UCSD-AML1 (cell line): ENCODE measurements around the gene COMMD2.

ENCODE experiments used
- DNase-seq: peaks from one replicate; lab custom pipeline; 2025; ENCODE audit not compliant: unreplicated experiment; lab: John Stamatoyannopoulos, UW

The COMMD2 gene

DNA sequence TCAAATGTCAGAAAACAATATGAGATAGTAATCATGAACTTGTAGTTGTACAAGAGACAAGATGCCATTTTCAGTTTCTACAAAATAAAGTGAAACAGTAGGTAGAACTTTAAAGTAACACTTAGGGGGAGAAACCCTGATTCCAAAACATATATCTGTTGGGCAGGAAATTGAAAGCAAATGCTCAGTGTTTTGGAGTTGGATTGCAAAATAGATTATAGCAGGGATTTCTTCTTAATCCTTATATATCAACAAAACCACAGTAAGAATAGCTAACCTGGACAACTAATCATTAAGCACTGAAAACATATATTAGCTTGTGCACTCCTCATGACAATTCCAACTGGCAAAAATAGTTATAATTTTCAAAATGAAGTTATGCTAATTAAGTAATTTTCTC is 46.9 kb downstream of the COMMD2 start:
- no peak for DNase-seq

- no peak for DNase-seq
Observed at GRCh38 chr3:149703466-149703865, 48.8 kb downstream of the COMMD2 start.

DNA sequence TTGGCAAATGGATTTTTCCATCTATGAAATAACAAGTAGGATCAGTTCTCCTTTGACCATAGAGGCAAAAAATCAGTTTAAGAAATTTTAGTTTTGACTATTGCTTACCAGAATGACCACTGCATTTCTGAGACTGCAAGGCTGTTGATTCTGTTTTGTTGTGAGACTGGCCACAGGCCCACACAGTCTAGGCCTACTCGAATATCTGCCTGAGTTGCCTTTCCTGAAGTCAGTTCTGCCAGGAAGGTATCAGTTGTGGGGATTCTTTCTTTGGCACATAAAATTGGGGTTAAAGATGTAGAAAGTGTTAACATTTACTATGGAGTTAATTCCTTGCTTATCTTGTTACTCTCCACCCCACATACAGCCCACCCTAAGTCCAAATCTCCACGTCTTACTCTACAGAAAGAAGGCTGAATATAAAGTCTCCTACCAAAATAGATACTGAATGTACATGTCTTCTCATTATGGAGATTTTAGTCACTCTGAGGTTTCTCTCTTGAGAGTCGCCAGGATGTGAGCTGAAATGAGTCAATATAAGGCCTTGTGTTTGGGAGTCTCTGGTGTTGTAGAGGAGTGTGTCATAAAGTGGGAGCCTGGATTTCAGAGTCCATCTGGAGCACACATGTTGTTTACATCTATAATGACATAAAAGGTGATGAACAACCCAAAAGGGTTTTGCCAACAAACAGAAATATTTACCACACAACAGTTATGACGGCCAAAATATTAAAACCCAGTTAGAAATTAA is 49.4 kb downstream of the COMMD2 start:
- DNase-seq: no peak

DNA sequence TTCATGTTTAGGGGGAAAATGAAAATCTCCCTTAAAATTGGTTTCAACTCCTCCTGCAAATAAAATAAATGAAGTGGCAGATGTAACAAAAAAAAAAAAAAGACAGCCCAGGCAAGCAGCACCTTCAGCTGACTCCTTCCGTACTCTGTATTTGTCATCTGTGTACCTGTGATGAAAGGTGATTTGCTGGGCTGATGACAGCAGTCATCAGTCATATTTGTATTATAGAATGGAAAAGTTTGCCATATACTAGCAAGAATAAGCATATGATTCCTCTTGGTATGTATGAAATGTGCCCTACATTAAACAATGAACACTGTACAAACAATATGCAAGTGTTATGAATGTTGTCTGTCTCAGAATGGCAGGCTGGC is 50.3 kb downstream of the COMMD2 start:
- no peak for DNase-seq

- no peak for DNase-seq
Observed at GRCh38 chr3:149701206-149701976, 50.9 kb downstream of the COMMD2 start.
